Caco-2 (cell line): ENCODE results near the gene EPS8L2. TPM values are rescaled to one million over a fixed set of nuclear protein-coding genes. Genes with fewer than 3 reads are reported as not detected.
A peak's percentile ranks its signal among the peaks of the same experiment; 100 is the strongest.

Experiments
- BruUV-seq: library from RNA; stranded (reverse); fragments of 400-500 nt; replicated peaks from 2 replicates; lab custom pipeline; 2021; lab: Mats Ljungman, UMichigan
- CTCF ChIA-PET: fragments of 300-600 bp; sonication (Branson Sonifier 250); formaldehyde crosslinking; loops from one replicate; lab custom pipeline; 2022; ENCODE audit warnings: antibody characterized with exemption; lab: Charles Lee
- POLR2A ChIA-PET: fragments of 300-600 bp; sonication (Branson Sonifier 250); formaldehyde crosslinking; loops from one replicate; lab custom pipeline; 2022; ENCODE audit warnings: antibody characterized with exemption; lab: Charles Lee
- DNase-seq, 2 experiments: peaks; one replicate each; pipeline versions ENCODE4 v3.0.0 to v3.0.0-alpha.2; 2020 to 2022
- H3K27me3 ChIP-seq: replicated peaks from 2 replicates; pipeline ENCODE4 v1.6.0; 2011; ENCODE audit warnings: low read length; ENCODE audit not compliant: control insufficient read depth, insufficient read depth
- H3K36me3 ChIP-seq: 2 replicates; pipeline ENCODE4 v1.5.1; 2011; ENCODE audit warnings: low read length; ENCODE audit not compliant: control insufficient read depth, insufficient read depth
- H3K4me1 ChIP-seq: fragments of 250-450 bp; sonication (Bioruptor Pico); 2 replicates; pipeline ENCODE4 v1.5.1; 2020; ENCODE audit warnings: mild to moderate bottlenecking
- H3K4me3 ChIP-seq: 2 replicates; pipeline ENCODE4 v1.5.1; 2011; ENCODE audit warnings: low read depth, mild to moderate bottlenecking, control low read depth, low read length
- H3K9me3 ChIP-seq: fragments of 250-450 bp; sonication (Bioruptor Pico); 2 replicates; pipeline ENCODE4 v1.5.1; 2020; ENCODE audit warnings: mild to moderate bottlenecking, moderate library complexity
- H3K27ac Mint-ChIP-seq: one replicate; pipeline ENCODE4 v1.8.0; 2022; ENCODE audit warnings: mixed read lengths; ENCODE audit not compliant: unreplicated experiment
- H3K27me3 Mint-ChIP-seq: one replicate; pipeline ENCODE4 v1.8.0; 2022; ENCODE audit warnings: mixed read lengths; ENCODE audit not compliant: insufficient read depth, unreplicated experiment
- H3K36me3 Mint-ChIP-seq: one replicate; pipeline ENCODE4 v1.8.0; 2022; ENCODE audit warnings: mild to moderate bottlenecking, mixed read lengths; ENCODE audit not compliant: insufficient read depth, unreplicated experiment
- H3K4me1 Mint-ChIP-seq: one replicate; pipeline ENCODE4 v1.8.0; 2022; ENCODE audit warnings: low read depth, mixed read lengths; ENCODE audit not compliant: unreplicated experiment
- H3K4me3 Mint-ChIP-seq: one replicate; pipeline ENCODE4 v1.8.0; 2022; ENCODE audit warnings: mild to moderate bottlenecking, moderate library complexity, mixed read lengths; ENCODE audit not compliant: unreplicated experiment
- H3K9me3 Mint-ChIP-seq: one replicate; pipeline ENCODE4 v1.8.0; 2022; ENCODE audit warnings: mixed read lengths; ENCODE audit not compliant: unreplicated experiment
- intact Hi-C: fragments of 100-400 bp; cut with micrococcal nuclease; formaldehyde crosslinking; loops from one replicate; pipeline ENCODE4 v1.10.0; 2022; ENCODE audit not compliant: unreplicated experiment
- total RNA-seq: library from RNA; stranded (reverse); gene quantifications from 2 replicates; pipeline ENCODE4 v1.2.3, GENCODE V29; 2022
- TF ChIP-seq, protein P1 (sequence below), 2 experiments: fragments of 200-600 bp in 1 of 2; IDR thresholded peaks; 1 replicate in 1 of 2; 2 replicates in 1 of 2; pipeline versions ENCODE4 v1.5.1 to v1.8.0; 2011 to 2022; ENCODE audit warnings: antibody characterized with exemption in 1 of 2, control low read depth in 1 of 2, inconsistent platforms in 1 of 2, low read depth in 1 of 2, low read length in 1 of 2, mild to moderate bottlenecking in 1 of 2, moderate library complexity in 1 of 2; ENCODE audit not compliant: insufficient read depth in 1 of 2, severe bottlenecking in 1 of 2, unreplicated experiment in 1 of 2

EPS8L2 gene
- total RNA-seq, 1 experiment from 2014 or later = 224 TPM

DNA sequence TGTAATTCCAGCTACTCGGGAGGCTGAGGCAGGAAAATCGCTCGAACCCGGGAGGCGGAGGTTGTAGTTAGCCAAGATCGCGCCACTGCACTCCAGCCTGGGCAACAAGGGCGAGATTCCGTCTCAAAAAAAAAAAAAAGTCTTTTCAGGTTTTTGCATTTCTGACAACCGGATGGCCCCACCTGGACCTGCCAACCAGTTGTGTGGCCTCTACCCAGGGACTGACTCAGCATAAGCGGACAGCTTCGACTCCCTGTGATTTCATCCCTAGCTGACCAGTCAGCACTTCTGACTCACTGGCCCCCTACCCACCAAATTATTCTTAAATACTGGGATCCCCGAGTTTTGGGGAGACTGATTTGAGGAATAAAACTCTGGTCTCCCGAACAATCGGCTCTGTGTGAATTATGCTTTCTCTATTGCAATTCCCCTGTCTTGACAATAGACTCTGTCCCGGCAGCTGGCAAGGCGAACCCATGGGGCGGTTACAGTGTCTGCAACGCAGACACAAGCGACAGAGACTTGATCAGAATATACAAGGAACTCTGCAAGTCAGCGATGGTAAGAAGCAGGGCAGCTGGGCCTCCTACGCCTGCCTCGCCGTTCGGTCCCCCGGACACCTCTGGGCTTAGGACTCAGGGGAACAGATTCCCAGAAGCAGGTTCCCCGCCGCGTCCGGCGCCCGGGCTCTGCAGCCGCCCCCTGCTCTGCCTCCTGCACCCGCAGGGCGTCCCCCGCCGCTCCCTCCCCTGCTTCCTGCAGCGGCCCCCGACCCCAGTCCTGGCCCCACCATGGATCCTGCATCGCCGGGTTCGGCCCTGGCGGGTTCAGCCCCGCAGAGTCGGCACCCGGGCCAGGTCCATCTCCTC, 40.5 kb downstream of the EPS8L2 start:
- peak overlapping the region; percentile 93 for H3K4me3 Mint-ChIP-seq
- H3K4me1 ChIP-seq = peaks cover 36% of the 10 kb centered on the region
- H3K9me3 Mint-ChIP-seq = no peaks in the 10 kb centered on the region
- H3K36me3 Mint-ChIP-seq = peaks cover 13% of the 10 kb centered on the region
- peaks cover 7% of the 10 kb centered on the region for H3K4me1 Mint-ChIP-seq
- TF ChIP-seq, protein P1, sequence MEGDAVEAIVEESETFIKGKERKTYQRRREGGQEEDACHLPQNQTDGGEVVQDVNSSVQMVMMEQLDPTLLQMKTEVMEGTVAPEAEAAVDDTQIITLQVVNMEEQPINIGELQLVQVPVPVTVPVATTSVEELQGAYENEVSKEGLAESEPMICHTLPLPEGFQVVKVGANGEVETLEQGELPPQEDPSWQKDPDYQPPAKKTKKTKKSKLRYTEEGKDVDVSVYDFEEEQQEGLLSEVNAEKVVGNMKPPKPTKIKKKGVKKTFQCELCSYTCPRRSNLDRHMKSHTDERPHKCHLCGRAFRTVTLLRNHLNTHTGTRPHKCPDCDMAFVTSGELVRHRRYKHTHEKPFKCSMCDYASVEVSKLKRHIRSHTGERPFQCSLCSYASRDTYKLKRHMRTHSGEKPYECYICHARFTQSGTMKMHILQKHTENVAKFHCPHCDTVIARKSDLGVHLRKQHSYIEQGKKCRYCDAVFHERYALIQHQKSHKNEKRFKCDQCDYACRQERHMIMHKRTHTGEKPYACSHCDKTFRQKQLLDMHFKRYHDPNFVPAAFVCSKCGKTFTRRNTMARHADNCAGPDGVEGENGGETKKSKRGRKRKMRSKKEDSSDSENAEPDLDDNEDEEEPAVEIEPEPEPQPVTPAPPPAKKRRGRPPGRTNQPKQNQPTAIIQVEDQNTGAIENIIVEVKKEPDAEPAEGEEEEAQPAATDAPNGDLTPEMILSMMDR (IDR thresholded peaks at IDR 0.05; ENCODE audit: insufficient read depth in 1 of 2, low read depth in 1 of 2, low read length in 1 of 2, severe bottlenecking in 1 of 2, unreplicated experiment in 1 of 2) = no peak
- no peaks in the 10 kb centered on the region for H3K27me3 Mint-ChIP-seq
- H3K27me3 ChIP-seq = no peaks in the 10 kb centered on the region
- intact Hi-C loops = loop anchor here (1.0 kb wide), 1 partner anchor 8 kb away; no protein-coding TSS in a partner anchor
- H3K36me3 ChIP-seq = no peaks in the 10 kb centered on the region; the same call in 1 of the 2 replicates
- H3K27ac Mint-ChIP-seq = peak overlapping the region; percentile 81
- POLR2A ChIA-PET = interaction anchor here (0.6 to 2.1 kb wide), 7 partner anchors 16 to 133 kb away, joined by 3 to 9 read pairs (median 4); partner anchors contain the start of genes DEAF1 and TMEM80
- no peaks in the 10 kb centered on the region for H3K9me3 ChIP-seq
- peak overlapping the region; percentile 96 for H3K4me3 ChIP-seq
- CTCF ChIA-PET = interaction anchor here (0.7 kb wide), 1 partner anchor 40 kb away, joined by 3 read pairs; no protein-coding TSS in a partner anchor
- DNase-seq = no peak
- TSS peak; percentile 55 for BruUV-seq

DNA sequence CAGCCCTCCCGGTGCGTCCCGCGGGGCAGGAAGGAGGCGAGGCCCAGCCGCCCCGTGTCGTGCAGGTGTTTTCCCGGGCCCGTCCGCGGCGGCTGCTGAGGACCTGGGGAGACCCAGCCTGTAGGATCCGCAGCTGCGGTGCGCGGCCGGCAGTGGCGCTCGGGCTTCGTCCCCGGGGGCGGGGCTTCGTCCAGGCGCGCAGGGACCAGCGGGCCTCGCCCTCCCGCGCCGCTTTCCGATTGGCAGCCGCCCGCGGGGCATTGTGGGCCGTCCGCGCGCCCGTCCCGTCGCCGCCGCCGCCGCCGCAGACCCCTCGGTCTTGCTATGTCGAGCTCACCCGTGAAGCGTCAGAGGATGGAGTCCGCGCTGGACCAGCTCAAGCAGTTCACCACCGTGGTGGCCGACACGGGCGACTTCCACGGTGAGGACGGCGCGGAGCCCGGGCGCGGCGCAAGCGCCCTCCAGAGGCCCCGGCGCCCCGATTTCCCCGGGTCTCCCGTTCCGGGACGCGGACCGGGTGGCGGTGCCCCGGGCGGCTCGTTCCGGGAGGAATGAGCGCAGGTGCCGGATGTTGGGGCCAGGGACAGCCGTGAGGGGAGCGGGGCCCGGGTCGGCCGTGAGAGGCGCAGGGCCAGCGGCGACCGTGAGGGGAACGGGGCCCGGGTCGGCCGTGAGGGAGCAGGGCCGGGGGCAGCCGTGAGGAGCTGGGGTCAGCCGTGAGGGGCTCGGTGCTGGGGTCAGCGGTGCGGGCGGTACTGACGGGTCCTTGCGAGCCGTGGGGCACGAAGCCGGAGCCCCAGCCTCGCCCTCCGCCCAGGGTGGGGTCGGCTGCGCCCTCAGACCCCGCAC, 41.4 kb downstream of the EPS8L2 start, which contains the start of gene TALDO1:
Gene TALDO1 (plus strand): TSS at position 307 of the 849 bp plus-strand sequence. CDS start 18 bp downstream, at position 325.
- Mint-ChIP-seq H3K27me3 (no peaks in the 10 kb centered on the region), H3K27ac (peak within 1 kb of the TSS; percentile 81), H3K4me1 (peaks cover 1% of the 10 kb centered on the region), H3K4me3 (peak within 1 kb of the TSS; percentile 93), H3K9me3 (no peaks in the 10 kb centered on the region), H3K36me3 (peaks cover 22% of the 10 kb centered on the region)
- Histone ChIP-seq H3K4me3 (peak within 1 kb of the TSS; percentile 96), H3K27me3 (no peaks in the 10 kb centered on the region), H3K36me3 (no peaks in the 10 kb centered on the region; the same call in 1 of the 2 replicates), H3K9me3 (no peaks in the 10 kb centered on the region), H3K4me1 (peaks cover 29% of the 10 kb centered on the region)
- ChIA-PET CTCF (interaction anchor here (0.7 kb wide), 2 partner anchors 41 to 50 kb away, joined by 3 read pairs; no protein-coding TSS in a partner anchor), POLR2A (interaction anchor here (0.9 to 2.1 kb wide), 6 partner anchors 16 to 134 kb away, joined by 3 to 9 read pairs (median 4); partner anchors contain the start of genes DEAF1, RPLP2 and TMEM80)
- intact Hi-C loops = loop anchor here (1.0 kb wide), 1 partner anchor 9 kb away; no protein-coding TSS in a partner anchor
- BruUV-seq = no TSS peak
- DNase-seq = peak; percentile 93 to 98
- TF ChIP-seq, protein P1 (IDR thresholded peaks at IDR 0.05; ENCODE audit: insufficient read depth in 1 of 2, low read depth in 1 of 2, low read length in 1 of 2, severe bottlenecking in 1 of 2, unreplicated experiment in 1 of 2) = peak in 1 of 2 experiments; percentile 20
